NT2/D1 (cell line): ENCODE results near the gene ADAMTS16.

Experiments used
- DNase-seq: peaks from one replicate; pipeline ENCODE4 v3.0.0-alpha.2; 2011; ENCODE audit warnings: low read depth, low spot score
- H3K27me3 ChIP-seq: 2 replicates; pipeline ENCODE4 v1.6.0; 2011; ENCODE audit warnings: mild to moderate bottlenecking; ENCODE audit not compliant: insufficient read length, insufficient read depth
- H3K36me3 ChIP-seq: 2 replicates; pipeline ENCODE4 v1.6.1; 2011; ENCODE audit warnings: mild to moderate bottlenecking, low read length, mixed read lengths; ENCODE audit not compliant: insufficient read depth, insufficient read length
- H3K4me1 ChIP-seq: 2 replicates; pipeline ENCODE4 v1.5.1; 2011; ENCODE audit not compliant: insufficient read depth, insufficient read length
- H3K4me3 ChIP-seq: 2 replicates; pipeline ENCODE4 v1.5.1; 2011; ENCODE audit warnings: low read depth; ENCODE audit not compliant: insufficient read length
- H3K9ac ChIP-seq: 2 replicates; pipeline ENCODE4 v1.6.0; 2011; ENCODE audit warnings: low read depth; ENCODE audit not compliant: insufficient read length
- H3K9me3 ChIP-seq: 2 replicates; pipeline ENCODE4 v1.5.1; 2011; ENCODE audit warnings: mild to moderate bottlenecking, low read length; ENCODE audit not compliant: insufficient read depth
- SUZ12 ChIP-seq: IDR thresholded peaks from 2 replicates; pipeline ENCODE4 v1.6.1; 2011; ENCODE audit not compliant: insufficient read length, insufficient read depth; ENCODE audit errors: extremely low read depth
- YY1 ChIP-seq: IDR thresholded peaks from 2 replicates; pipeline ENCODE4 v1.6.1; 2011; ENCODE audit not compliant: insufficient read length, insufficient read depth
- ZNF274 ChIP-seq: IDR thresholded peaks from 2 replicates; pipeline ENCODE4 v1.6.1; 2011; ENCODE audit warnings: mild to moderate bottlenecking, low read depth, low read length

The ADAMTS16 gene

GRCh38 chr5:5297432-5298067 is 157.4 kb downstream of the ADAMTS16 start:
- TF ChIP-seq YY1 (no peak), ZNF274 (no peak), SUZ12 (no peak)
- DNase-seq, result no peak
- Histone ChIP-seq H3K4me1 (no peaks in the 10 kb centered on the region), H3K27me3 (no peaks in the 10 kb centered on the region), H3K9me3 (peaks cover 16% of the 10 kb centered on the region; the same call in 1 of the 2 replicates), H3K36me3 (no peaks in the 10 kb centered on the region), H3K4me3 (no peak overlapping the region), H3K9ac (no peak overlapping the region)

DNA sequence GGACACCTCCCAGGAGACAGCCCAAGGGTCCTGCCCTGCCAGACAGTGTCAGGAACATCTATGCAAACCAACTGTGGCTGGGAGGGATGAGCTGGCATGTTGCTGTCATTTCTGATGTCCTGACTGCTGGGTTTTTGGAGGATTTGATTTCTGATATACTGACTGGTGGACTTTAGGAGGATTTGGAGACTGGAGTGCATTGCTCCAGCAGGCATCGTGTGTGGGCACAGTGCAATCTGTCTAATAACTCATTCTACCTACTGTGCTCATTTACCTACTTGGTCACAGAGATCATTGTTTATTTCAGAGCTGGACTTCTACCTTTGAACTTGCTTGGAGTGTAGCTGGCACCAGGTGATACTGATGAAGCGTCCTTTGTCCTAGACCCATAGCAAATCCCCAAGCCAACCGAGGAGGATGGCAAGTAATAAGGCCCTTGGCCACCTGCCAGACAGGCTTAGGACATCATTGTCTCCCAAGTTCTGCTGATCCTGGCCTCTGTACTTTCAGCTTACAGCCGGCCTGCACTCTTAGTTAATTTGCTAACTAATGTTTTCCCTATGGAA is 158.0 kb downstream of the ADAMTS16 start:
- Histone ChIP-seq H3K36me3 (no peaks in the 10 kb centered on the region), H3K4me1 (no peaks in the 10 kb centered on the region), H3K9me3 (peaks cover 18% of the 10 kb centered on the region; the same call in 1 of the 2 replicates), H3K9ac (no peak overlapping the region), H3K27me3 (no peaks in the 10 kb centered on the region), H3K4me3 (no peak overlapping the region)
- TF ChIP-seq ZNF274 (no peak), YY1 (no peak), SUZ12 (no peak)
- no peak for DNase-seq

DNA sequence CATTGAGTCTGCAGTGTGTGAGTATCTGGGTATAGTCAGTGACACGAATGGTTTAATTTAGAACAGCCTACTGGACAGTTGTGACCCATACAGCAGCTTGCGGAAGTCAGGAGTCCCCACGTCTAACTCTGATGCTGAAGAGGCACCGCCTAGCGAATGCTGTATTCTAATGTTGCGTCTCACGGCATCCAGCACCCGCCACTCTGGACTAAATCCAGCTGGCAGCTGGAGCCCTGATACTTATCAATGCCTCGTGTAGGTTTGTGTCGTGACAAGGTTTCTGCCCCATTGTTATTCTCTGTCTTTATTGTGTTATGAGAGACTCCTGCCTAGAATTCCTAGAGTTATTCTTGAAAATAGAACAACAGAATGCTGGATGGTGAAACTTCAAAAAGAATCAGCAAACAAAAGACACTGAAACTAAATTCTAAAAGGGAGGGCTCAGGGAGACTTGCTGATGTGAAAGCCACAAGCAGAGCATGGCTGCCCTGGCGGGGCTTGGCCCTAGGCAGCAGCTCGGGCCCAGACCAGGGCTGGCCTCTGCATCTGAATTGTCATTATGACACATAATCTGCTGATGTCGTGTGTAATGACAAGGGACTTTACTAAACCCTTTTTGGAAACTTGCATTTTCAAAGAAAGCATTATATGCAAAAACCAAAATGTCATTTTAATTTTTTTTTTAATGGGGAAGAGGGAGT is 158.9 kb downstream of the ADAMTS16 start:
- H3K36me3 ChIP-seq, result no peaks in the 10 kb centered on the region
- no peak overlapping the region for H3K9ac ChIP-seq
- H3K27me3 ChIP-seq, result no peaks in the 10 kb centered on the region
- DNase-seq, result no peak
- TF ChIP-seq YY1 (no peak), SUZ12 (no peak), ZNF274 (no peak)
- no peaks in the 10 kb centered on the region for H3K4me1 ChIP-seq
- peaks cover 18% of the 10 kb centered on the region; the same call in 1 of the 2 replicates for H3K9me3 ChIP-seq
- H3K4me3 ChIP-seq, result no peak overlapping the region

DNA sequence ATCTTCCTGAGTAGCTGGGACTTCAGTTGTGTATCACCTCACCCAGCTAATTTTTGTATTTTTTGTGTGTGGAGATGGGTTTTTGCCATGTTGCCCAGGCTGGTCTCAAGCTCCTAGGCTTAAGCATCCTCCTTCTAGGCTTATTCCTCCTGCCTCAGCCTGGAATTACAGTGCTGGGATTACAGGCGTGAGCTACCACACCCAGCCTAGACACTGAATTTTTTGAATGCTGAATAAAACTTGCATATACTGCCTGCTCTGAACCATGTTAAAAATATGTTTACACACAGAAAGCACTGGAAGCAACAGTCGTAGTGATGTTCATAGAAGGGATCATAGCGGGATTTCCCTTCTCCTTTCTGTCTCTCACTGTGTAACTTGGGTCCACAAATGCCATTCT is 161.0 kb downstream of the ADAMTS16 start:
- H3K9ac ChIP-seq, result no peak overlapping the region
- TF ChIP-seq SUZ12 (no peak), ZNF274 (no peak), YY1 (no peak)
- H3K4me1 ChIP-seq, result no peaks in the 10 kb centered on the region
- H3K27me3 ChIP-seq, result no peaks in the 10 kb centered on the region
- no peak overlapping the region for H3K4me3 ChIP-seq
- H3K36me3 ChIP-seq, result no peaks in the 10 kb centered on the region
- no peak for DNase-seq
- peaks cover 18% of the 10 kb centered on the region; the same call in 1 of the 2 replicates for H3K9me3 ChIP-seq

GRCh38 chr5:5302201-5302600 is 162.1 kb downstream of the ADAMTS16 start:
- Histone ChIP-seq H3K9me3 (peaks cover 18% of the 10 kb centered on the region; the same call in 1 of the 2 replicates), H3K4me1 (peaks cover 3% of the 10 kb centered on the region), H3K4me3 (no peak overlapping the region), H3K36me3 (no peaks in the 10 kb centered on the region), H3K27me3 (no peaks in the 10 kb centered on the region), H3K9ac (no peak overlapping the region)
- no peak for TF ChIP-seq YY1
- TF ChIP-seq SUZ12, result no peak
- no peak for TF ChIP-seq ZNF274
- DNase-seq, result no peak

DNA sequence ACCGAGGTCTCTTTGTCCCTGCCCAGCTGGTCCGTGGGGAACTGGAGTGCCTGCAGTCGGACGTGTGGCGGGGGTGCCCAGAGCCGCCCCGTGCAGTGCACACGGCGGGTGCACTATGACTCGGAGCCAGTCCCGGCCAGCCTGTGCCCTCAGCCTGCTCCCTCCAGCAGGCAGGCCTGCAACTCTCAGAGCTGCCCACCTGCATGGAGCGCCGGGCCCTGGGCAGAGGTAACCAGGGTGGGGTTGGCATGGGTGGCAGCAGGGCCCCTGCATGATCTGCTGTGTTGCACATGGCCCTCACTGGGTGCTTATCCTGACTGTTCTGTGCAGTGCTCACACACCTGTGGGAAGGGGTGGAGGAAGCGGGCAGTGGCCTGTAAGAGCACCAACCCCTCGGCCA is 163.1 kb downstream of the ADAMTS16 start:
- H3K36me3 ChIP-seq, result no peaks in the 10 kb centered on the region
- no peaks in the 10 kb centered on the region for H3K27me3 ChIP-seq
- no peak for DNase-seq
- H3K4me3 ChIP-seq, result no peak overlapping the region
- H3K4me1 ChIP-seq, result peaks cover 3% of the 10 kb centered on the region
- no peak overlapping the region for H3K9ac ChIP-seq
- no peak for TF ChIP-seq YY1
- no peak for TF ChIP-seq SUZ12
- TF ChIP-seq ZNF274, result no peak
- peaks cover 18% of the 10 kb centered on the region; the same call in 1 of the 2 replicates for H3K9me3 ChIP-seq

DNA sequence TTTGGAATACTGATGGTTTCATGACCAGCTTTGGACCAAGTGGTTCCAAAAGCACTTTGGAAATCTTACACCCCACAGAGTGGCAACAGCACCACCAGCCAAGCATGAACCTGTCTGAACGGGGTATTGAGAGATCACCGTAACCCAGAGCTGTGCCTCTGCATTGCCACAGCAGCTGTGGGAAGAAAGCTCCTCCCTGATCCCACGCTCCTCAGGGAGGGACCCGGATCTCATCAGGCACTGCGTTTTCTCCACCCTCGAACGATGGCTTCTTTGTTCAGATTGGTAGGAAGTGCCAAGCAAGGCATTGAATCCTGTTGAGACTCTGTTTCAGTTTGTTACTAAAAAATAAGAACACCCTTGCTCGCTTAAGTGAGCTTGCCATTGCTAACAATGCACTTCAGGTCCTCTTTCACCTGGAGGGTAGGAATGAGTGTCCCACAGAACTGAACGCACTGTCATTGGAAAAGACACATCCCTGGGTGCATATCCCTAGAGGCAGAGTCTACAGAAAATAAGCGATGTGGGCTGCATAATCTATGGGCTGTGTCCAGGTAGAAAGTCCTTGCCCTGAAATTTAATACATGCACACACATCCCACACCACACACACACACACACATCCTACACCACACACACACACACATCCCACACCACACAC is 164.4 kb downstream of the ADAMTS16 start:
- no peak for DNase-seq
- Histone ChIP-seq H3K4me3 (no peak overlapping the region), H3K36me3 (no peaks in the 10 kb centered on the region), H3K27me3 (no peaks in the 10 kb centered on the region), H3K4me1 (peaks cover 3% of the 10 kb centered on the region), H3K9ac (no peak overlapping the region), H3K9me3 (peaks cover 18% of the 10 kb centered on the region; the same call in 1 of the 2 replicates)
- TF ChIP-seq SUZ12 (no peak), YY1 (no peak), ZNF274 (no peak)
